Chondrocyte (in vitro differentiated cells): Measurements from ENCODE around the gene SH2D1A. TPM values are rescaled to one million over a fixed set of nuclear protein-coding genes. Genes with fewer than 3 reads are reported as not detected.
"Not testable (repeated sequence)": the region's sequence is repeated elsewhere in the genome, so short reads cannot be mapped to it uniquely, and the experiment has no call there.

Experiments
- DNase-seq: peaks from one replicate; pipeline ENCODE4 v3.0.0; 2021; ENCODE audit warnings: mixed read lengths, low spot score
- H3K27ac Mint-ChIP-seq: one replicate; pipeline ENCODE4 v1.8.0; 2021; ENCODE audit warnings: mild to moderate bottlenecking, moderate library complexity, mixed read lengths; ENCODE audit not compliant: unreplicated experiment
- H3K27me3 Mint-ChIP-seq: 2 replicates; pipeline ENCODE4 v1.8.0; 2021; ENCODE audit warnings: low read depth, mixed read lengths
- H3K36me3 Mint-ChIP-seq: 2 replicates; pipeline ENCODE4 v1.8.0; 2021; ENCODE audit warnings: low read depth, mixed read lengths
- H3K4me1 Mint-ChIP-seq: 2 replicates; pipeline ENCODE4 v1.8.0; 2021; ENCODE audit warnings: low read depth, mild to moderate bottlenecking, mixed read lengths
- H3K4me3 Mint-ChIP-seq: one replicate; pipeline ENCODE4 v1.8.0; 2021; ENCODE audit warnings: mild to moderate bottlenecking, moderate library complexity, mixed read lengths; ENCODE audit not compliant: unreplicated experiment
- H3K9me3 Mint-ChIP-seq: 2 replicates; pipeline ENCODE4 v1.8.0; 2021; ENCODE audit warnings: low read depth, mixed read lengths
- total RNA-seq: library from RNA; stranded (reverse); gene quantifications from 3 replicates; pipeline ENCODE4 v1.2.1, GENCODE V29; 2021
- TF ChIP-seq, protein P1 (sequence below): fragments of 200-600 bp; sonication (generic); IDR thresholded peaks from 2 replicates; pipeline ENCODE4 v1.5.0; 2021; ENCODE audit warnings: antibody characterized with exemption, mild to moderate bottlenecking, moderate library complexity

SH2D1A gene
- total RNA-seq, 1 donor from 2014 or later = not detected

DNA sequence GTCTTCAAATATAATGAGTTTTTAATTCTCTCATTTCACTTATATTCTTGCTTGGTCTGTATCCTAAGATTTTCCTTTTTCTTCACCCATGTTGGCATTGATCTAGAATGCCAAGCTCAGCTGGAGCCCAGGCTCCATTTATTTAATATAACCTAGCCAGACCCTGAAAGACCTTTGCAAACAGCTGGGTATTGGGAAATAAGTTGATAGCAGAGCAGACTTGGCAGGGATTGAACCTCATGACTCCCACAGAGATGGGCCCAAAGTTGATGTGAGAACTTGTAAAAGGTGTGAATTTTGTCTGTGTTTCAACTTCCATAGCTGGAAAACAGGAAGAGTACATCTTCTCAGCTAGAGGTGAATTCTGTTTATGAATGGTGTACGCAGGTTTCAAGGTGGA lies 59.5 kb downstream of the SH2D1A start:
- Mint-ChIP-seq H3K4me3 (no peak overlapping the region), H3K9me3 (no peaks in the 10 kb centered on the region), H3K27me3 (peaks cover 4% of the 10 kb centered on the region), H3K27ac (no peak overlapping the region), H3K36me3 (no peaks in the 10 kb centered on the region), H3K4me1 (peaks cover 8% of the 10 kb centered on the region)
- TF ChIP-seq, protein P1, sequence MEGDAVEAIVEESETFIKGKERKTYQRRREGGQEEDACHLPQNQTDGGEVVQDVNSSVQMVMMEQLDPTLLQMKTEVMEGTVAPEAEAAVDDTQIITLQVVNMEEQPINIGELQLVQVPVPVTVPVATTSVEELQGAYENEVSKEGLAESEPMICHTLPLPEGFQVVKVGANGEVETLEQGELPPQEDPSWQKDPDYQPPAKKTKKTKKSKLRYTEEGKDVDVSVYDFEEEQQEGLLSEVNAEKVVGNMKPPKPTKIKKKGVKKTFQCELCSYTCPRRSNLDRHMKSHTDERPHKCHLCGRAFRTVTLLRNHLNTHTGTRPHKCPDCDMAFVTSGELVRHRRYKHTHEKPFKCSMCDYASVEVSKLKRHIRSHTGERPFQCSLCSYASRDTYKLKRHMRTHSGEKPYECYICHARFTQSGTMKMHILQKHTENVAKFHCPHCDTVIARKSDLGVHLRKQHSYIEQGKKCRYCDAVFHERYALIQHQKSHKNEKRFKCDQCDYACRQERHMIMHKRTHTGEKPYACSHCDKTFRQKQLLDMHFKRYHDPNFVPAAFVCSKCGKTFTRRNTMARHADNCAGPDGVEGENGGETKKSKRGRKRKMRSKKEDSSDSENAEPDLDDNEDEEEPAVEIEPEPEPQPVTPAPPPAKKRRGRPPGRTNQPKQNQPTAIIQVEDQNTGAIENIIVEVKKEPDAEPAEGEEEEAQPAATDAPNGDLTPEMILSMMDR = no peak
- DNase-seq = no peak

DNA sequence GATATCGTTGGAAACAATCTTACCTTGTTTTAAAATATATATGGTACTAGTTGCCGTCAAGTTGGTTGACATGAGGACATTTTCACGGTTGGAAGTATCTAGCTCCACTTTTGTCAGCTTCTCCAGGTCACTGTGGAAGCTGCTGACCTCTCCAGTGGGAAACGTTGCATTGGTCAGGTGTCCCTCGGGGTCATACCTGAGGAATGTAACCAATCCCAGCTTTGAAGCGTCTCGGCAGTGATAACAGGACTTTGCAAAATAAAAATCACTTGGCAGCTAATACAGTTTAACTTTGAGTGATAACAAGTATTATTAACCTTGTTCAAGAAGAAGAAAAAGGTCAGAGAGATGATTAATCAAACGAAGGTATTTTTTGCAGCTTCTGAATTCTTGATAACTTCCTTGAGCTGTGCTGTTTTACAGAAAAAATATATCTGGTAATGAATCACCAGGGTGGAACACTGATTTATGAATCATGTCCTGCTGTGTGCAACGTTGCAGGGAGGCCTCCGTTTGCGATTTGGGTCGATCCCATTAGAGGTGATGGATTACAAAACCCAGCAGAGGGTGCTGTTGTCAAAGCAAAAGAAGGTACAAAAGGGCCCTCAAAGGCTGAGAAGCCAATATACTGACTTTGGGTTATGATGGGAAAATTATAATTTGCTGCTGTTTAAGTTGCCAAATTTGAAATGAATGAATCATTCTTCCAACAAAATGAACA lies 60.1 kb downstream of the SH2D1A start:
- DNase-seq = no peak
- TF ChIP-seq, protein P1 = peak; percentile 88
- Mint-ChIP-seq H3K36me3 (no peaks in the 10 kb centered on the region), H3K4me1 (peaks cover 8% of the 10 kb centered on the region), H3K27ac (no peak overlapping the region), H3K4me3 (no peak overlapping the region), H3K27me3 (peaks cover 4% of the 10 kb centered on the region), H3K9me3 (no peaks in the 10 kb centered on the region)

DNA sequence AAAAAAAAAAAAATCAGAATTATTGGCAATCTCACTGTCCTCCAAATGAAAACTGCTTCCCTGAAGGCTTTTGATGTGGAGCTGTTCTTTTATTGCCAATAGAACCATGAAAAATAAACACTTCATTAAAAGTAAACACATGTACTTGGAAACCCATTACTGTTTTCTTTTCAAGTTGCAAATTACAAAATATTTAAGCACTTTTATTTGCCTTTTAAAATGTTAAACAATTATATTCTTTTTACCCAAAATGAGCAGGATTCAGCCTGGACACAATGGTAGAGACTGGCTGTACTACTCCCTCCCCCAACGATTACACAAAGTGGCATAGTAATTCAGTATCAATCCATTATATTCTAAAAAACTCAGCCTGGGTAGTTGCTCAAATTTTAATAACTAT lies 60.9 kb downstream of the SH2D1A start:
- DNase-seq = no peak

DNA sequence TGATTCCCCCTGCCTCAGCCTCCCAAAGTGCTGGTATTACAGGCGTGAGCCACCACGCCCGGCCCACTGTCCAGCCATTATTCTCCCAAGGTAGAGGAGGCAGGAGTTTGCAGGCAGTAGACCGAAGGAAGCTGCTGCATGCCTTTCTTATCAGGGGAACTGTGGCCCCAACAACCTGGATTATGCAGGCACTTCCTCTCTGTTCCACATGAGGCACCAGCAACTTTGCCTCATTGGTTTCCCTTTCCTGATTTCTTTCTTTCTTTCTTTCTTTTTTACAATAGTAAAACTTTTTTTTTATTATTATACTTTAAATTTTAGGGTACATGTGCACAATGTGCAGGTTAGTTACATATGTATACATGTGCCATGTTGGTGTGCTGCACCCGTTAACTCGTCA lies 62.0 kb downstream of the SH2D1A start:
- H3K27me3 Mint-ChIP-seq, H3K9me3 Mint-ChIP-seq, H3K36me3 Mint-ChIP-seq, H3K4me1 Mint-ChIP-seq, H3K27ac Mint-ChIP-seq, H3K4me3 Mint-ChIP-seq, DNase-seq: not testable (repeated sequence)

More for the DNA sequence above, 60.9 kb downstream of the SH2D1A start:
- Mint-ChIP-seq H3K27me3 (peaks cover 4% of the 10 kb centered on the region), H3K36me3 (no peaks in the 10 kb centered on the region), H3K9me3 (no peaks in the 10 kb centered on the region), H3K27ac (no peak overlapping the region), H3K4me1 (peaks cover 8% of the 10 kb centered on the region), H3K4me3 (no peak overlapping the region)
- TF ChIP-seq, protein P1 = no peak

DNA sequence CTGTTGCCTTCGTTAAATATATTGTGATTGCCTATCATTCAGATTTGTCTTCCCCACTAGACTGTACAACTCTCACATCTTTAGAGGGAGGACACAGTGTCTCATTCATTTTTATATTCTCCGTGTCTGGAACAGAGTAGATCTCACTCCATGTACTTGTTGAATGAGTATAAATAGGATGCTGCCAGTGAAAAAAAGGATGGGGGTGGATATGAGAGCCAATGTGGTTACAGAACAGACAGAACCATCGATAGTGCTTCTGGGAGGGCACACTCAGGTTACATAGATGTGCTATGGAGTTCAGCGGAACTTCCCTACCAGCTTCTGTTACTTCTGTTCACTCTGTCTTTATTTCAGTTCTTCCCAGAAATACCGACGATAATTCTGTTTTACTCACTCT lies 66.9 kb downstream of the SH2D1A start:
- Mint-ChIP-seq H3K9me3 (no peaks in the 10 kb centered on the region), H3K4me1 (no peaks in the 10 kb centered on the region), H3K27ac (no peak overlapping the region), H3K27me3 (no peaks in the 10 kb centered on the region), H3K4me3 (no peak overlapping the region), H3K36me3 (no peaks in the 10 kb centered on the region)
- TF ChIP-seq, protein P1 = no peak
- DNase-seq = no peak

DNA sequence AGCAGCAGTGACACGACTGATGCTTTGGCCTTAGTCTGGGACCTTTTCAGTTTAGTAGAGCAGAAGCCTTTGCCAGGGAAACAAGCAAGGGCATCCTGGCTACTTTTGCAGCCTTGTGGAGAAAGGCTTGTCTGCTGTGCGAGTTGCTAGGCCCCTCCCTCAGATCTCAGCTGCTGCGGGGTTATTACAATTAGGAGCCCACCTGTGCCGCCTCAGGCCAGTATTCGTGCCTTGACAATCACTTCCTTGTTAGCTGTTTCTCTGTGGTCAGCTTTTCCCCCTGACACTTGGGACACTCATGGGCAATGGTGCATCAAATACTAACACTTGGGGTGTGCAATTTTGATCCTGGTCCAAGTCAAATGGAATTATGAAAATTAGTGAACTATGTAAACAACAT lies 67.9 kb downstream of the SH2D1A start:
- no peak for DNase-seq
- TF ChIP-seq, protein P1 = no peak
- no peaks in the 10 kb centered on the region for H3K27me3 Mint-ChIP-seq
- no peaks in the 10 kb centered on the region for H3K9me3 Mint-ChIP-seq
- no peak overlapping the region for H3K27ac Mint-ChIP-seq
- H3K4me1 Mint-ChIP-seq = no peaks in the 10 kb centered on the region
- H3K4me3 Mint-ChIP-seq = no peak overlapping the region
- H3K36me3 Mint-ChIP-seq = no peaks in the 10 kb centered on the region
